ENCODE results near the gene SLC25A47.
"Not testable (repeated sequence)": the region's sequence is repeated elsewhere in the genome, so short reads cannot be mapped to it uniquely, and the experiment has no call there.

Gene SLC25A47

DNA sequence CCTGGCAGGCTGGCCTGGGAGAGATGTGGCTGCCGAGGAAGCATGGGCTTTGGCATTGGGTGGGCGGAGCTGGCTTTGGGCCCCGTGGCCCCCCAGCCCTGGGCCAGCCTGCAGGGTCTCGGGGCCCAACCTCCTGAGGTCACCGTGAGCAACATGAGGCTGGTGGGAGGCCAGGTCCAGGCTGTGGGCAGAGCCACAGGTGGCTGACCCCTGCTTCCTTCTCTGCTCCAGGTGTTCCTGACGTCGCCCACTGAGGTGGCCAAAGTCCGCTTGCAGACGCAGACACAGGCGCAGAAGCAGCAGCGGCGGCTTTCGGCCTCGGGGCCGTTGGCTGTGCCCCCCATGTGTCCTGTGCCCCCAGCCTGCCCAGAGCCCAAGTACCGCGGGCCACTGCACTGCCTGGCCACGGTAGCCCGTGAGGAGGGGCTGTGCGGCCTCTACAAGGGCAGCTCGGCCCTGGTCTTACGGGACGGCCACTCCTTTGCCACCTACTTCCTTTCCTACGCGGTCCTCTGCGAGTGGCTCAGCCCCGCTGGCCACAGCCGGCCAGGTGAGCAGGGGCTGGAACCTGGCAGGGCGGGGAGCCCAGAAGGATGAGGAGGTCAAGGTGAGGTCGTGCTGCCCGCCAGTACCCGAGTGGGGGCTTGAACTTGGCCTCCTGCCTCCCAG is 5.5 kb downstream of the SLC25A47 start:
- DNase-seq, result no peak

DNA sequence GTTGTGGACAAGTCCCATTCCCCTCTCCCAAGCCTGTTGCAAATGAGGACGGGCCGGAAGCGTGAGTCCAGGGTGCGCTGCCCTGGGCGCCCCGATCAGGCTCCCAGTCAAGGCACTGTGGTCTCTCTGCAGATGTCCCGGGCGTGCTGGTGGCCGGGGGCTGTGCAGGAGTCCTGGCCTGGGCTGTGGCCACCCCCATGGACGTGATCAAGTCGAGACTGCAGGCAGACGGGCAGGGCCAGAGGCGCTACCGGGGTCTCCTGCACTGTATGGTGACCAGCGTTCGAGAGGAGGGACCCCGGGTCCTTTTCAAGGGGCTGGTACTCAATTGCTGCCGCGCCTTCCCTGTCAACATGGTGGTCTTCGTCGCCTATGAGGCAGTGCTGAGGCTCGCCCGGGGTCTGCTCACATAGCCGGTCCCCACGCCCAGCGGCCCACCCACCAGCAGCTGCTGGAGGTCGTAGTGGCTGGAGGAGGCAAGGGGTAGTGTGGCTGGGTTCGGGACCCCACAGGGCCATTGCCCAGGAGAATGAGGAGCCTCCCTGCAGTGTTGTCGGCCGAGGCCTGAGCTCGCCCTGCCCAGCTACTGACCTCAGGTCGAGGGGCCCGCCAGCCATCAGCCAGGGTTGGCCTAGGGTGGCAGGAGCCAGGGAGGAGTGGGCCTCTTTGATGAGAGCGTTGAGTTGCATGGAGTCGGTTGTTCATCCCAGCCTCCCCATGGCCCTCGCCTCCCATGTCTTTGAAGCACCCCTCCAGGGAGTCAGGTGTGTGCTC is 6.3 kb downstream of the SLC25A47 start:
- DNase-seq, result no peak

DNA sequence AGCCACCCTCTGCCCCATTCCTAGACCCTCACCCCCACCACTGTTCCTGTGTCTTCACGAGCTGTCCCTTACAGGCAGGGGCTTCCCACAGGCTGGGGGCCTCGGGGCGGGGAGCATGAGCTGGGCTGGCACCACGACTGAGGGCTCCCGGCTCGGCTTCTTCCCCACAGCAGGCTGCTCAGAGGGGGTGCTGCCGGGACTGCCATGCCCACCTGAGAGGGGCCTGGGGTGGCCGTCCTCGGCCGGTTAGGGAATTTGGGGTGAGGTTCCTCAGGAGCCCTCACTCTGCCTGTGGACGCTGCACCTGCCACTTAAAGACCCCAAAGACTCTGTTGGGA is 6.8 kb downstream of the SLC25A47 start:
- DNase-seq, result no peak

DNA sequence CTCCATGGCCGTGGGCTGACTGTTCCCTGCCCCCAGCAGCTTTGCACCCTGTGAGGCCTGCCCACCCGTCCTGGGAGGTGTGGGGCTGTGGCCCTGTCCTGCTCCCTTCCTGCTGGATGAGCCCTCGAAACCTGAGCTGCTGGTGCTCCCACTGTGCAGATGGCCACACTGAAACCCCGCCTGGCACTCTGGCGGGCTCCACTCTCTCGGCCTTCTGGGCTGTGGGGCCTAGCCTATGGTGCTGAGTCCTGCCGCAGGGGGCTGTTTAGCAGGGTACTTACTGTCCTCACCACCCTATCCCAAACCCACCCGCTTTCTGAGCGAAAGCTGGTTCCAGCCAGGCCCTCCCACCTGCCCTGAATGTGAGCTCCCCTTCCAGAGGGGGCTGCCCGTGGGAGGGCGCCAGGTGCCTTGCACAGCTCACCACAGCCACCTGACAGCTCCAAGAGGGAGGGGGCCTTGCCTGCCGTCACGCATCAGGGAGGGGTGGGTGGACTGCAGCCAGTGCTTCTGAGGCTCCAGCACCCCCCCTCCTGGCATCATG is 7.3 kb downstream of the SLC25A47 start:
- DNase-seq, result no peak

DNA sequence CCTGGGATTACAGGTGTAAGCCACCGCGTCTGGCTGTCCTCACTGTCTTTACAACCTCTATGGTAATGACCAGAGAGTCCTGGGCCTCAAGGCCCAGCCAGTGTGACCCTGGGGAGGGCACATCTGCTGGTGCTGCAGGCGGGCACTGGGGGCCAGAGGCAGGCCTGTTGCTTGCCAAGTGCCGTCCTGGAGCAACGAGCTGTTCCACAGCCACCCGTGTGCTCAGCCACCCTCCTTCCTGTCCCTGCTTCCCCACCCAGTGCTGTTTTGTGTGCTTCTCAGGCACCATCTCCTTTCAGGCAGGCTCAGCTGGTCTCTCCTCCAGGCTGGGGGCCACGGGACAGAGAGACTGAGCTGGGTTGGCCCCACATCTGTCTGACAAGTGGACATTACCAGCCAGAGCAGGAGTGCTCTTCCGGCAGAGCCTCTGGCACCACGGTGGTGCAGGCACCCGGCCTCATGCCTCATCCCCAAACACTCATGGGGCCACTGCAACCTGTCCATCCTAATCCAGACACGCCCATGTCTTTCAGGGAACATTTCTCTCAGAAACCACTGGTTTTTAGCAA is 9.0 kb downstream of the SLC25A47 start:
- no peak for DNase-seq

DNA sequence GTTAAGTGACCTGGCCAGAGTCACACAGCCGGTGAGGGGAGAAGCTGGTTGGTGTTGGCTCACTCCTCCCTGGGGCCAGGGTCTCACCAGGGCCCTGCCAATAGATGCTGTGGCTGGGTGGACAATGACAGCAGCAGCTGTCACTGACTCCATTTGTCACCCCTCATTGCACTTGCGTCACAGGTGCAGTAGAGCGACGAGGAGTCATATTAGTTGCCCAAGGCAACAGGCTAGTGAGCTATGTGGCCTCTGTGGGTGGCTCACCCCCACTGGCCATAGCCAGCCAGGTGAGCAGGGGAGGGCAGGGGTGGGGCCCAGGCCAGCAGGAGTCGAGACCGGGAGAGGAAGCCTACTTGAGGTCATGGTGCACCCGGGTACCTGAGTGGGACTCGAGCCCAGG is 9.7 kb downstream of the SLC25A47 start:
- DNase-seq, result peak; percentile 88

DNA sequence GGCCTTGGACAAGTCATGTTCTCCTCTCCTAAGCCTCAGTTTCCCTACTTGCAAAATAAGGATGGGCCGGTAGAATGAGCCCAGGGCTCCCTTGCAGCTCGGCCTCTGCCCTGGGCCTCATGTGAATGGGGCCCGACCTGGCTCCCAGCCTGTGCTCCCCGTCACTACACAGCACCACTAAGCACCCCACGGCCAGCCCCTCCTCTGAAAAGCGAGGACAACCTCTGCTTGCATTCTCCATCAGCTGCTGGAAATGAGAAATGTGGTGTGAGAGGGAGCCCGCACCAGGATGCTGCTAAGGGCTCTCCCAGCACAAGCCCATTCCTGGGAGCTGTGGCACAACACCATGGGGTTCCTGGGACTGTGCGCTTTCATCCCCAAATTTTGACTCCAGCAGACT is 10.2 kb downstream of the SLC25A47 start:
- DNase-seq, result no peak

DNA sequence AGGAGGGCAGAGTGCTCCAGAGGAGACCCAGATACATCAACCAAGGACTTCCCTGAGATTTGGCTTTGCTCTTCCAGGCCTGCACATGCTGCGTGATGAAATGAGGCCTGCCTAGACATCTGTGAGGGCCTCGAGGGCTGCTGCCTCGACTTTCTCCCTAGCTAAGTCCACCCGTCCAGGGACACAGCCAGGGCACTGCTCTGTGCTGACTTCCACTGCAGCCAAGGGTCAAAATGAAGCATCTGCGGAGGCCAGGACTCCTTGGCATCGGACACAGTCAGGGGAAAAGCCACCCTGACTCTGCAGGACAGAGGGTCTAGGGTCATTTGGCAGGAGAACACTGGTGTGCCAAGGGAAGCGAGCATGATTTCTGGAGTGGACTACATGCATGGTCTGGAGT is 10.7 kb downstream of the SLC25A47 start:
- no peak for DNase-seq

DNA sequence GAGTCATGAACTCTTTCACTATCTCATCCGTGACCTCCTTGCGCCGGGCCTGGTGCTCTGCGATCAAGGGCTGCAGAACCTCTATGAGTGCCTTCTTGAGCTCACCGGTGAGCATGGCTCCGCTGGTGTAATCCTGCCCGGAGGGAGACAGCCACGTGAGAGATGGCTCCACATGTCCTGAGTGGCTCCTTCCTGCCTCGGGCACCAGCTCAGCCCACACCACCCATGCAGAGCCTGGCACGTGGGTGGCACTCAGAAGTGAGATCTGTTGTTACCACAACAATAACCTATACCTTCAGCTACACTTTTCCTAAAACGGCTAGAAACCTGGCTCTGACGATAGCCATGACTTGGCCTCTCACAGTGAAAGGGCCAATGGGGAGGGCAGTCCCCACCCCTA is 11.8 kb downstream of the SLC25A47 start:
- no peak for DNase-seq

DNA sequence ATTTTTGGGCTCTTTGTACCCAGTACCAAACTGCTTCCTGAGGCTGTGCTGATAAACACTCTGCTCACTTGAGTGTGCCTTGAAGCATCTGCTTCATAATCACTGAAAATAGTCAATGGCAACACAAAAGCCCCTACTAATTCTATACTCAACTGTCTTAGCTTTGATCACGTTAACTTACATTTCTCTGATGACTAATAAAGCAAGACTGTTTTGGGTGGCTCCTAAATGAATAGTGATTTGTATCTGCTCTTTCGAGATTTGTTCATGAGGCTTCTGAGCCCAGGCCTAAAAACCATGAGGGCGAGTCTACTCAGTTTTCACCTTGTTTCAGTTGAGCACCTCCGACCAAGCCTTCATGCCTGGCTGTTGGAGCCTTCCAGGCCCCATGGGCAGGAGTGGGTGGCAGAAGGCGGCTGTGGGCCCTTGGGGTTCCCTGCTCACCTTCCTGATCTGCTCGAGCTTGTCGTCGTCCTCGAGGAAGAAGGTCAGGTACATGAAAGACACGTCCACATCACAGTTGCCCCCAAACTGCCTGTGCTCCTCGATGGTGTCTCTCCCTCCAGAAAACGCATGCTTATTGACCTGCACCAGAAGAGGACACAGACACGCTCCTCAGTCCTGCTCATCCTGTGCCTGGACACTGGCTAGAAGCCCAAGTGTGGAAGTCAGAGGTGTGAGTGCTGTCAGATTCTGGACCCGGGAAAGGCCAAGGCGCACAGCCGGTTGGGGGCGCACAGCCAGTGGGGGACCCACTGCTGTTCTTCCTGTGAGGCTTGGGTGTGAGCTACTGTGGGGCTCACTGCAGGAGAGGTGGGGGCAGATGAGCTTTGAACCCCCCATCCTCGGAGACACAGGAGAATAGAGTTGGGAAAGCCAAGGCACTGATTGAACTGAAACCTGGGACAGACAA is 13.7 kb downstream of the SLC25A47 start:
- DNase-seq, result no peak

DNA sequence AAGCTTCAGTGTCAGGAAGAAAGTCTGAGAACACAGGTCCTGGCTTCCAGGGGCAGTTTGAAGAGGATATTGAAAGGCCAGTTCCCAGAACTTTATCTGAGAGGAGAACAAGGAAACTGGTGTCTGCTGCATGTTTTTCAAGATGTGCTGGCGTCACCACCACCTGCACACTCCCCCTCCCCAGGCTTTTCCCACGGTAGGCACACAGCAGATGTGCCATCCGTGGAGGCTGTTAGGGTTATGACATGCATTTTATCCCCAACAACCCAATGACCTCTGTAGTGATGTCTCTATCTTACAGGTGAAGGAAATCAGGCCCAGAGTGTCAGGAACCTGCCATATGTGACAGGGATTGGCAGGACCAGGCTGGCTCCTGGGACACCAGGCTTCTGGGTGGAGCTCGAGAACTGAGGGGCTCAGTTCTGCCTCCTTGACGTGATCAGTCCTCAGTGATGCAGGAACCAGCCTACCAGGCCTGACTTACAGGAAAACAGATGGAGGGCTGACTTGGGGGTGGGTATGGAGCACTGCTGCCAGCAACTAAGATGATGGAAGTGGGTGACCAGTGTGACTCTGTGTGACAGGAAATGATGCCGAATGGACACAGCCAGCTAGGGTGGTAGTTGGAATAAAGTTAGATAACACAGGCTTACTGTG is 16.8 kb downstream of the SLC25A47 start:
- DNase-seq, result no peak

DNA sequence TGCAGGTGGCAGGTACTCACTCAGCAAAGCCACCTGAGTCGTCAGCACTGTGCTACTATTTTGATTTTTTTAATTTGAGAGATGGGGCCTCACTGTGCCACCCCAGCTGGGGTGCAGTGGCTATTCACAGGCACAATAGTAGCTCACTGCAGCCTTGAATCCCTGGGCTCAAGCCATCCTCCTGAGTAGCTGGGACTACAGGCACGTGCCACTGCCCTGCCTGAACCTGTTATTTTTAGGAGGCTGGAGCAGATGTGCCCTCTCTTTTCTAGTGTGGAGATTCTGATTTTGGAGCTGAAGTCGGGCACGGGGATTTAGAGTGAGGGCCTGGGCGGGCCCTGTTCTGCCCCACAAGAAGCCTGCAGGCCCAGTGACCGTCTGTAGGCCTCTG is 17.3 kb downstream of the SLC25A47 start:
- no peak for DNase-seq

DNA sequence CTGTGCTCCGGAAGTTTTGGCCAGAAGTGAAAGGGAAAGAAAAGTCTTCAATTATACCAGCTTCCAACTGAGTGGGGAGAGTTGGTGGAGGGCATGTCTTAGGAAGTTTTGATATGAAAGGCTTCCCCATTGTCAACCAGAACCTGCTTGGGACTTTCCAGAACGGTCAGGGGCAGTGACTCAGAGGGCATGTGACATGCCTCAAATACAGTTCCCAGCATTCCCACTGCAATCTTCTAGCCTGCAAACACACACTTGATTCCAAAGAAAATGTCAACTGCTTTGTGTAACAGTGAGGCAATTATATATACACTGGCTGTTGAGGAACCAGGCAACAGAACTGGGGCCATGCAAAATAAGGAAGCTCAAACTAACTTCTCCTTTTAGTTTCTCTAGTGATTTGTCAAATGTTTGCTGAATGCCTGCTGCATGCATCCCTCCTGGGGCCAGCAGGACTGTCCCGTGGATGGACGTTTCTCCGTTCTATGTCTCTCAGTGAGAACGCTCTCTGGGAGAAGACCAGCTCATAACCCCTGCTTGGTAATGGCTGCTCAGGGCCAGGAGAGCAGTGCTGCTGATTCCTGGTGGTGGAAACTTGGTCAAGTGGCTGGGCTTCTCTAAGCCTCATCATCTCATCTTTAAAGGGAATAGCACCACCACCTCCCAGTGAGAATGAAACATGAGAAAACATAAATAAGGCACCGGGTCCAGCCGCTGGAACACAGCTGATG is 18.3 kb downstream of the SLC25A47 start:
- DNase-seq, result peak; percentile 41

DNA sequence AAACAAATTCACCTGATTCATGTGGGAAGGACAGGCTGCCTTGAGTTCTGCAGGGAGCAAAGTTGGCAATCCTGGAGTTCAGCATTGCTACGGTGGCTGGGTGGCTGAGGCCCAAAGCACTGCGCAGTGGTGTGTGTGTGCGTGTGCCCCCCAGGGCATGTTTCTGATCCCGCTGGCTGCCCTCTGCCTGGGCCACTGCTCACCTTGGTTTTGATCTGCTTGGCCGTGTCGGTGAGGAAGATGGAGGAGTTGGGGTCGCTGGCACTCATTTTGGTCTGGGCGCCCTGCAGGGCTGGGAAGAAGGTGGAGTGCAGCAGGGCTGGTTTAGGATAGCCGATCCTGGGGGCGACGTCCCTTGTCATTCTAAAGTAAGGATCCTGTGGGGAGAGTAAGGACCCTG is 19.1 kb downstream of the SLC25A47 start:
- no peak for DNase-seq

DNA sequence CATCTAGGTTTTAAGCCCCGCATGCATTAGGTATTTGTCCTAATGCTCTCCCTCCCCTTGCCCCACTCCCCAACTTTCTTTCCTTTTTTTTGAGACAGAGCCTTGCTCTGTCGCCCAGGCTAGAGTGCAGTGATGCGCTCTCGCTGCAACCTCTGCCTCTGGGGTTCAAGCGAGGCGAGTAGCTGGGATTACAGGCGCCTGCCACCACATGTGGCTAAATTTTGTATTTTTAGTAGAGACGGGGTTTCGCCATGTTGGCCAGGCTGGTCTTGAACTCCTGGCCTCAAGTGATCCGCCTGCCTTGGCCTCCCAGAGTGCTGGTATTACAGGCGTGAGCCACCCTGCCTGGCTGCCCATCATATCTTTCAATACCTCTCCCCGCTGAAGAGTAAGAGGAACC is 19.7 kb downstream of the SLC25A47 start:
- DNase-seq, result not testable (repeated sequence)

DNA sequence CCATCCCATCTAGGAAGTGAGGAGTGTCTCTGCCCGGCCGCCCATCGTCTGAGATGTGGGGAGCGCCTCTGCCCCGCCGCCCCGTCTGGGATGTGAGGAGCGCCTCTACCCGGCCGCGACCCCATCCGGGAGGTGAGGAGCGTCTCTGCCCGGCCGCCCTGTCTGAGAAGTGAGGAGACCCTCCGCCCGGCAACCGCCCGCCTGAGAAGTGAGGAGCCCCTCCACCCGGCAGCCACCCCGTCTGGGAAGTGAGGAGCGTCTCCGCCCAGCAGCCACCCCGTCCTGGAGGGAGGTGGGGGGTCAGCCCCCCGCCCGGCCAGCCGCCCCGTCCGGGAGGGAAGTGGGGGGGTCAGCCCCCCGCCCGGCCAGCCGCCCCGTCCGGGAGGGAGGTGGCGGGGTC is 21.5 kb downstream of the SLC25A47 start:
- not testable (repeated sequence) for DNase-seq

DNA sequence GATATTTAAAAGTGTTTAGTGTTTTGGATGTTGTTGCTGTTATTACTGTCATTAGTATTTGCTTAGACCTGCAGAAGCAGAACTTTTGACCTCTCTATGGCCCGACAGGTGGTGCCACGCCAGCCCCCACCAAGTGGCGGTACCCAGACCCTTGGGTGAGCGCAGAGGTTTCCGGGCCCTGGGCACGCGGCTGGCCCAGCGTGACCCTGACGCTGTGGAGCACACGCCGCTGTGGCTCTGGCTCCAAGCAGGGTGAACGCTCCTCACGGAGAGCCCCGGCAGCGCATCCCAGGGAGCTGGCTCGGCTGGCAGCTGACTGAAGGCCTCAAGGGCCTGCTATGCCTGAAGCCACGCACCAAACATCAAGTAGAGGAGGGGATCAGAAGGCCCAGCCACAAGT is 22.6 kb downstream of the SLC25A47 start:
- DNase-seq, result peak; percentile 15

DNA sequence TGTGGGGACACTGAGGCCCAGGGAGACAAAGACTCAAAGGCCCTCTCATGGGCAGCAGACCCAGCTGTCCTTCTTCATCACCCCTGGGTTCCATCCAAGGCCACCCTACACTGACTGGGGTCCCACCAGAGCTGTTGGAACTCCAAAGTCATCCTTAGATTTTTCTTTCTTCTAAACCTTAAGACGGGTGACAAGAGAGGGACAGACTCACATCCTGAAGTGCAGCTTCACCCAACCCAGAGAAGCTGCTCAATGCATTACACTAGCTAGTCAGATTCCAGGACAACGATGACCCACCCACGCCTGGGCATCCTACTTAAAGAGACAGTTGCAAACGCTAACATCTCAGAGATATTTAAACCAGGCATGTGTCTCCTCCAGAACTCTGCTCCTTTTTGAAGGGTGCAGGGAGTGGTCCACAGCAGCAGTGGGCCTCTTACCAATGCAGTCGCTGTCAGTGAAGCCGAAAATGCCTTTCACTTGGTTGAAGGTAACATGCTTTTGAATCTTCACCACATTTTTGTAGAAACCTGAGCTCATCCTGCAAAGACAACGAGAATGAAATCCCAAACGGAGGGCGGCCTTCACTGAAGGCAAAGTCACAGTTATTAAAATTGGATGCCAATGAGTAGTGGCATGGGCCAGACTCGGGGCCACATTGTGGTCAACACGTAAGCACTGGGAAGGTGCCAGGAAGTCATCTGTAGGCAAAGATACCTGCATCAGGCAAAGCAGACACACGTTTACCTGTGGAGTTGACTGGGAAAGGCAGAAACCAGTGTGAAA is 23.4 kb downstream of the SLC25A47 start:
- DNase-seq, result no peak

DNA sequence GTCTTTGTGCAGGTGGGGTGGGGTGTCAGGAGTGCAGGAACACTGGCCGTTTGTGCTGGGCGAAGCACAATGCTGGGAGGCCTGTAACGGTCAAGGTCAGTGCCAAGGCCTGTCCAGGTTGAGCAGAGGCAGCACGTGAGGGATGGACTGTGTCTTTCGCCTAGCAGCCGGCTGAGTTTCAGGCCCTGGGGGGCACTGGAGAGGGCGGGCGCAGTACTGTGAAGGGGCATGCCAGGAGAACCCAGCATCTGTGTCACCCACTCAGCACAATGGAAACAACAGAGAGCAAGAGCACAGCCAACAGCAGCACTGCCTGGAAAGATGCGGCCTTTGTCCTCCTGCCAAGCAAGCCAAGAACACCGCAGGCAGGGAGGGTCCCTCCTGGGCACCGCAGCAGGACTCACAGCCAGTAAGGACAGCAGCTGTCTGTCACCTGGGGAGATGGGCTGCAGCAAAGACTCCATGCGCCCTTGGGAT is 25.2 kb downstream of the SLC25A47 start:
- DNase-seq, result no peak

DNA sequence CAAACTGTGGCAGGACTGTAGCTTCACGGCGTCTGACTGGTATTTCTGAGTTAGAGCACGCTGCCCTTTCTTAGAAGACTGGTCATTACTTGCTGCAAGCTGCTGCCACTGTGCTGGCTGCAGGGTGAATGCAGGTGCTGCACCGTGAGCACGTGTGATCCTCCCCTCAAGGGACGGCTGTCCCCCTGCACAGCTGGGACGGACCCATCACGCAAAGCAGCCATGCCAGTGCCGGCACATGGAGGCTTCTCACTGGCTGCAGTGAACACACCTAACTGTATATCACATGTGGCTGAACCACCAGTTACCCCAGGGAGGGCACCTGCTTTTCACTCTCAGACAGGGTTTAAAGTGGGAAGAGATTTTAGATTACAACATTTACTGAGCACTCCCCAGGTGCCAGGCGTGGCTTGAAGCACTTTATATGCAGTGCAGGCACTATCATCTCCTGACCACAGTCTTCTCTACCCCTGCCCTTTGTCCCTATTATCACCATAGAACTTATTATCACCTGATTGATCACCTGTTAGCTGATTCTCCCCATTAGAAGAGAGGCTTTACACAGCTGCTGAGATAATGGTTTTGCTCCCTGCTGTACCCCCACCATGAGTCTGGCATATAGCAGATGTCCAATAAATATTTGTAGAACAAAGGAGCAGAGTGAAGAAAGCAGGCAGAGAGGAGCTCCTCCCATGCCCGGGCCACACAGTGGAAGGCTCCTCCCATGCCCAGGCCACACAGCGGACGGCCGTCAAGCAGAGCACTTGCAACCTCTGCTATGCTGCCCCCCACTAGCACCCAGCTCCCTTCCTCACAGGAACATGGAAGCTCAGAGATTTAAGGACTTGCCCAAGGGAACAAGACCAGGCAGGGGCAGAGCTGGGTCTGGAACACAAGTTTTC is 25.9 kb downstream of the SLC25A47 start:
- peak; percentile 89 for DNase-seq
